Stimulated activated CD8-positive, alpha-beta memory T cell treated with anti-CD3 and anti-CD28 coated beads, Interleukin-15, amount 100 ng/mL, for 24 hours (primary cell): ENCODE measurements around the gene ITGA4.
A peak's percentile ranks its signal among the peaks of the same experiment; 100 is the strongest.

Experiments used
- DNase-seq: peaks from one replicate; pipeline ENCODE4 v3.0.0-alpha.2; 2020; ENCODE audit warnings: low read depth

Gene ITGA4

GRCh38 chr2:181458871-181459270 lies 1.7 kb downstream of the ITGA4 start:
- DNase-seq: no peak

- DNase-seq: no peak
Observed at GRCh38 chr2:181459621-181460021, 2.4 kb downstream of the ITGA4 start.

GRCh38 chr2:181461056-181461997 lies 4.1 kb downstream of the ITGA4 start:
- DNase-seq: no peak

- no peak for DNase-seq
Observed at GRCh38 chr2:181462033-181462432, 4.8 kb downstream of the ITGA4 start.

GRCh38 chr2:181463588-181463987 lies 6.4 kb downstream of the ITGA4 start:
- DNase-seq: no peak

GRCh38 chr2:181464966-181465365 lies 7.8 kb downstream of the ITGA4 start:
- DNase-seq: no peak

GRCh38 chr2:181465676-181466375 lies 8.6 kb downstream of the ITGA4 start:
- DNase-seq: no peak

GRCh38 chr2:181466661-181467576 lies 9.7 kb downstream of the ITGA4 start:
- peak; percentile 47 for DNase-seq

GRCh38 chr2:181467966-181468707 lies 11.0 kb downstream of the ITGA4 start:
- DNase-seq: no peak

- no peak for DNase-seq
Observed at GRCh38 chr2:181468811-181469210, 11.6 kb downstream of the ITGA4 start.

- DNase-seq: no peak
Observed at GRCh38 chr2:181471226-181471625, 14.0 kb downstream of the ITGA4 start.

- DNase-seq: no peak
Observed at GRCh38 chr2:181471783-181472182, 14.6 kb downstream of the ITGA4 start.

- DNase-seq: no peak
Observed at GRCh38 chr2:181472990-181473389, 15.8 kb downstream of the ITGA4 start.

- DNase-seq: no peak
Observed at GRCh38 chr2:181474222-181474881, 17.2 kb downstream of the ITGA4 start.

- DNase-seq: no peak
Observed at GRCh38 chr2:181483211-181483610, 26.0 kb downstream of the ITGA4 start.

- DNase-seq: no peak
Observed at GRCh38 chr2:181483876-181484275, 26.7 kb downstream of the ITGA4 start.

GRCh38 chr2:181484851-181485637 lies 27.9 kb downstream of the ITGA4 start:
- no peak for DNase-seq

GRCh38 chr2:181485638-181485946 lies 28.4 kb downstream of the ITGA4 start:
- no peak for DNase-seq

GRCh38 chr2:181499231-181499630 lies 42.0 kb downstream of the ITGA4 start:
- DNase-seq: no peak

- DNase-seq: no peak
Observed at GRCh38 chr2:181500201-181500600, 43.0 kb downstream of the ITGA4 start.
